ENCODE measurements around the gene PKNOX1.

DNA sequence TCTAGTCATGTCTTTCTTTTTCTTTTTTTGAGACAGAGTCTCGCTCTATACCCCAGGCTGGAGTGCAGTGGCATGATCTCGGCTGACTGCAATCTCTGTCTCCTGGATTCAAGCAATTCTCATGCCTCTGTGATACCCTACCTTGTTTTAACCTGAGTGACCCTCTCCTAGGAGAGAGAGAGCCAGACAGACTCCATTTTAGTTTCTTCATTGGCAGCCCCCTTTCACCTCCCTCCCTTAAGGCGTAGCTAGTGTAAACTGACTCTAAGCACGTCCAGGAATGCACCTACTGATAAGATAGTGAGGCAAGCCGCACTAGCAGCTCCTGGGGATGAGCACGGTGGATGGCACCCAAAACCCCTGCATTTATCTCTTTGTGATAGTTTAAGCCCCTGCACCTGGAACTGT lies 5.2 kb upstream of the PKNOX1 start:
- no peak for TF ChIP-seq SUZ12 (IDR thresholded peaks at IDR 0.05; ENCODE audit: extremely low read depth, insufficient read depth, insufficient read length)
- TF ChIP-seq YY1 (IDR thresholded peaks at IDR 0.05; ENCODE audit: insufficient read depth, insufficient read length), result peak; percentile 25
- no peak for TF ChIP-seq ZNF274 (IDR thresholded peaks at IDR 0.05; ENCODE audit: low read depth, low read length)

All from NT2/D1 (cell line).